Breast epithelium (tissue), 3 donors: ENCODE results near the gene XRCC2.

Source experiments
- POLR2A ChIP-seq: fragments of 450-650 bp; IDR thresholded peaks from one replicate; pipeline ENCODE4 v1.6.1; 2016; ENCODE audit warnings: antibody characterized with exemption, mild to moderate bottlenecking, moderate library complexity
- POLR2AphosphoS5 ChIP-seq, 3 donors: sonication (generic); formaldehyde crosslinking; IDR thresholded peaks; one replicate each; pipeline ENCODE4 v1.6.1; 2017; ENCODE audit warnings: antibody characterized with exemption in 3 of 3
- TF ChIP-seq, protein P1 (sequence below), 3 donors: fragments of 450-650 bp; IDR thresholded peaks; one replicate each; pipeline ENCODE4 v1.5.1; 2016 to 2017; ENCODE audit warnings: antibody characterized with exemption in 3 of 3, mild to moderate bottlenecking in 3 of 3, moderate library complexity in 3 of 3

DNA sequence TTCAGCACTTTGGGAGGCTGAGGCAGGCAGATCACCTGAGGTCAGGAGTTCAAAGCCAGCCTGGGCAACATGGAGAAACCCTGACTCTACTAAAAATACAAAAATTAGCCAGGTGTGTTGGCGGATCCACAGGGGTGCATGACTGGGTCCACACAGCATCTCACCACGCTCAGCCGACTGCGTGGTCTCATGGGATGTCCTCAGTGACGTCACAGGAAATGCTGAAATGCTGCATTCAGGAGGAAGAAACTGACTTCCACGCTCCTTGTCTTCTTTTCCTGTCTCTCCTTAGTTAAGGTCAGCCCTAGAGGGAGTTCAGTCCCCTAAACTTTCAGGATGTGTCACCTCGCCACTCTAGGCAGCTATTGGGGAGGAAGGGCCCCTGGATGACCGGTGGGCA, 42.9 kb downstream of the XRCC2 start:
- TF ChIP-seq, protein P1, sequence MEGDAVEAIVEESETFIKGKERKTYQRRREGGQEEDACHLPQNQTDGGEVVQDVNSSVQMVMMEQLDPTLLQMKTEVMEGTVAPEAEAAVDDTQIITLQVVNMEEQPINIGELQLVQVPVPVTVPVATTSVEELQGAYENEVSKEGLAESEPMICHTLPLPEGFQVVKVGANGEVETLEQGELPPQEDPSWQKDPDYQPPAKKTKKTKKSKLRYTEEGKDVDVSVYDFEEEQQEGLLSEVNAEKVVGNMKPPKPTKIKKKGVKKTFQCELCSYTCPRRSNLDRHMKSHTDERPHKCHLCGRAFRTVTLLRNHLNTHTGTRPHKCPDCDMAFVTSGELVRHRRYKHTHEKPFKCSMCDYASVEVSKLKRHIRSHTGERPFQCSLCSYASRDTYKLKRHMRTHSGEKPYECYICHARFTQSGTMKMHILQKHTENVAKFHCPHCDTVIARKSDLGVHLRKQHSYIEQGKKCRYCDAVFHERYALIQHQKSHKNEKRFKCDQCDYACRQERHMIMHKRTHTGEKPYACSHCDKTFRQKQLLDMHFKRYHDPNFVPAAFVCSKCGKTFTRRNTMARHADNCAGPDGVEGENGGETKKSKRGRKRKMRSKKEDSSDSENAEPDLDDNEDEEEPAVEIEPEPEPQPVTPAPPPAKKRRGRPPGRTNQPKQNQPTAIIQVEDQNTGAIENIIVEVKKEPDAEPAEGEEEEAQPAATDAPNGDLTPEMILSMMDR (IDR thresholded peaks at IDR 0.05), result no peak
- TF ChIP-seq POLR2A (no peak), POLR2AphosphoS5 (IDR thresholded peaks at IDR 0.05) (no peak)
